GM19395 (cell line): ENCODE data around the gene BANP.
"Not testable (repeated sequence)": the region's sequence is repeated elsewhere in the genome, so short reads cannot be mapped to it uniquely, and the experiment has no call there.

Experiments
- ATAC-seq: cut with Tn5 transposase; IDR thresholded peaks from one replicate; pipeline ENCODE4 v1.9.1; 2021; ENCODE audit warnings: mild to moderate bottlenecking, moderate library complexity; ENCODE audit not compliant: unreplicated experiment

BANP gene

GRCh38 chr16:88025828-88026555 lies 74.8 kb downstream of the BANP start:
- ATAC-seq = not testable (repeated sequence)

DNA sequence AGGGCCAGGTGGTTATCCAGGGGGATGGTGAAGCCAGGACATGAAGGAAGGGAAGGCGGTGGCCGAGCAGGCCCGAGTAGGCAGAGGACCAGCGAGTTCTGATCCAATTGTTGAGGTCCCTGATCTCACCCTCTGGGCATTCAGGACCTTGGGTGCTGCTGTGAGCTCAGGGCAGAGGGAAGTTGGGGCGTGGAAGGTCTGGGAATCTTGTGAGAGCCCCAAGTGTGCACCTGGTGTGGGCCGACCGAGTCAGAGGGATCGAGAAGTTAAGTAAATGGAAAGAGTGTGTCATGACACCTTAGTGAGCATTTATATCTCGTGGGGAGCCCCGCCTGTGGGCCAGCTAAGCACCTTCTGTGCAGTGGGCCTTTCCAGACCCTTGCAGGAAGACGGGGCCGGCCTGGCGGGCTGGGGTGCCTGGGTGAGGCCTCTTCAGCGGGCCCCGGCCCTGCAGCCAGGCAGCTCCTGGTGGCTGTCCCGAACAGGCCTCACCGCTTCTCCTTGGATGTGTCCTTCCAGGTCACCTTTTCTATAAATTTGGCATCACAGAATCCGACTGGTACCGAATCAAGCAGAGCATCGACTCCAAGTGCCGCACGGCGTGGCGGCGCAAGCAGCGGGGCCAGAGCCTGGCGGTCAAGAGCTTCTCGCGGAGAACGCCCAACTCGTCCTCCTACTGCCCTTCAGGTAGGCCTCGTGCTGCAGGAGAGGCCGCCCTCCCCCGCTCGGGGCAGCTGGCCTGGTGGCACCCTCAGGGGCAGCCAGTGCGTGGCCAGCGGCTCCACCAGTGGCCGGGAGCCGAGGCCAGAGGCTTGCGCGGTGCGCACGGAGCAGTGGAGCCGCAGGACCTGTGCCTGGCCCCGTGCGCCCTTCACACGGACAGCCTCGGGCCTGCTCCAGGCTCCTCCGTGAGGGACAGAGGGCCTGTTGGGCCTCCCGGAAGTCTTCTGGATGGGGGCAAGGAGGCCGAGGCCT lies 76.0 kb downstream of the BANP start:
- ATAC-seq = no peak

GRCh38 chr16:88028177-88028930 lies 77.1 kb downstream of the BANP start:
- ATAC-seq = not testable (repeated sequence)

- no peak for ATAC-seq
Measured at GRCh38 chr16:88030498-88030897, 79.3 kb downstream of the BANP start.

- ATAC-seq = not testable (repeated sequence)
Measured at GRCh38 chr16:88030961-88031360, 79.7 kb downstream of the BANP start.

GRCh38 chr16:88033003-88033740 lies 81.9 kb downstream of the BANP start:
- not testable (repeated sequence) for ATAC-seq

DNA sequence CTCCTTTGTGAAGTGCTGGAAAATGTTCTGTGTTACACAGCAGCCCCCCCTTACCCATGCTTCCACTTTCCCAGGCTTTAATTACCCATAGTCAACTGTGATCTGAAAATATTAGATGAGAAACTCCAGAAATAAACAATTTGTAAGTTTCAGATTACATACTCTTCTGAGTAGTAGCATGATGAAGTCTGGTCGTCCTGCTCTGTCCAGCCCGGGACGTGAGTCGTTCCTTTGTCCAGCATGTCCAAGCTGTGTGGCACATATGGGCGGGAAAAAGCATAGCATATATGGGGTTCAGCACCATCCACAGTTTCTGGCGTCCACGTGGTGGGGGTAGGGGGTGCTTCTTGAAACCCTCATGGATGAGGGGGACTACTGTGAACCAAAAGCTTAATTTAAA lies 83.5 kb downstream of the BANP start:
- no peak for ATAC-seq

DNA sequence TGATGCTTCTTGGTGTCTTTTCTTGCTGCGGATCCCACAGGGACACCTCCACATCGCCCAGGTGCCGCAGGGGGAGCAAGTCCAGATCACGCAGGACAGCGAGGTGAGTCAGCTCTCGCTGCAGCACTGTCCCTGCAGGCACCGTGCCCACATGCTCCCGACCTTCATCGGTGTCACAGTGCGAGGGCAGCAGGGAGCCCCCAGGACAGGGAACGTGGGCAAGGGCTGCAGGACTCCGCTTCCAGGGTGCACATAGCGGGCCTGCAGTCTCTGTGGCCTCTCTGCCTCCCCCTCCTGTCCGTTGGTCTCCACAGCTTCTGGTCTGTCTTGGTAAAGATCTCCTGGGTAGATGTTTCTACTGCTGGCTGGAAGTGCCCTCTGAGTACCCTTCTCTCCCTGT lies 84.1 kb downstream of the BANP start:
- no peak for ATAC-seq

DNA sequence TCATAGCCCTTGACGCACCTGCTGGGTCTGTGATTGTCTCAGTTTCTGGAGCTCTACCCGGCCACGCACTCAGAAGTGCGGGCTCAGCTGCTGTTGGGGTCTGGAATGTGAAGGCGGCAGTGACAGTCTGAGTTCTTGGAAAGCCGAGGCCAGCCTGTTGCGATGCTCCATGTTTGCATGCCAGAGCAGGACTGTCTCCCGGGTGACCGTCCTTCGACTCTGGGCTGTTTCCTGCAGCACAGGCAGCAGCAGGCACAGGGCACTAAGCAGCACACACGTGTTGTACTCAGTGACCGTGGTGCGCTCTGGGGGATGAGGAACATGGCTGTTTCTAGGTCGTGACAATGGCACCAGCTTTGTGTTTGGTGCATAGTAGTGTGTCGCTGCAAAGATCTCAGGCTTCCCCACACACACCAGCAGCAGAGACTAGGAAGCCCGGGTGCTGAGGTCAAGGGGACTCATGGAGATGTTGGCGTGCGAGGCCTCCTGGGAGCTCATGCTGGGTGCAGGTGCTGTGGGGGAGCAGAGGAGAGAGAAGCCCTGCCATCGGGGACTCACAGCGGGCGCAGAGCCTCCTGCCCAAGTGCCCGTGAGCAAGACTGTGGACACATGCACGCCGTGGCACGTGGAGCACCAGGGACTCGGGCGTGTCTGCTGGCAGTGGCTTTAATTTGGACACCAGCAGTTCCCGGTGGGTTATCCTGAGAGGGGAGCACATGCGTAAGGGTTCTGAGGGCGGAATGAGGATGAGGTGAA lies 84.8 kb downstream of the BANP start:
- ATAC-seq = not testable (repeated sequence)

- ATAC-seq = not testable (repeated sequence)
Measured at GRCh38 chr16:88036640-88036996, 85.4 kb downstream of the BANP start.

DNA sequence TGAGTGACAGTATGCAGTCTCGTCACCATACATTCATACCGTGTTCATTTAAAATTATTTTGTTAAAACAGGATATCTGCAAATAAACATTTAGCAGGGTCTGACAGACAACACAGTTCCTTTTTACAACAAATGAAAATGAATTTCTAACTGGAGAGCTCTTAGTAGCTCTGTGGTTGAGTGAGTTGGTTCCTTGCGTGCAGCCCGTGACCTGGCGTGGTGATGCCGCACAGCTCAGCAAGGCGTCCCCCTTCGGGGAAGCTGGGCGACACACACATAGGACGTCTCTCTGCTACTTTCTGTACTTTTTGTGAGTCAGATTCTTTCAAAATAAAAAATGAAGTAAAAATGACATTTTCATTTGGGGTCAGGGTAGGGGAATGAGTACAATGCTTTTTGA lies 86.1 kb downstream of the BANP start:
- ATAC-seq = not testable (repeated sequence)

GRCh38 chr16:88037876-88038525 lies 86.8 kb downstream of the BANP start:
- ATAC-seq = not testable (repeated sequence)

DNA sequence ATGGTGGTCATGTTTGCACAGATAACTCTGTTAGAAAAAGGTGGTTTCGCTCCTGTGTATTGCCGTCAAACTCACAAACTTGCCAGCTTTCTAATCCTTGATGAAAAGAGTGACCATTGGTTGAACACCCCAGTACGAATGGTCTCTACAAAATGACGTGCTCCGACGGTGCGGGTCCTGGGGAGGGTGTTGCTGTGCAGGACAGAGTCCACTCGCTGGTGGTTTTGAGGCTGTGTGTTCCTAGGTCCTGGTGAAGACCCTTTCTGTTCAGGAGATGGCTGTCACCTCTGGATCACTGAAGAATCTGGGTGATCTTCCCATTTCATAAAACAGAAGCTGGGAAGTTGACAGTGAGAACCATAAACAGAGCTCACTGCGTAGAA lies 87.3 kb downstream of the BANP start:
- ATAC-seq = not testable (repeated sequence)

- ATAC-seq = no peak
Measured at GRCh38 chr16:88039591-88039990, 88.4 kb downstream of the BANP start.

DNA sequence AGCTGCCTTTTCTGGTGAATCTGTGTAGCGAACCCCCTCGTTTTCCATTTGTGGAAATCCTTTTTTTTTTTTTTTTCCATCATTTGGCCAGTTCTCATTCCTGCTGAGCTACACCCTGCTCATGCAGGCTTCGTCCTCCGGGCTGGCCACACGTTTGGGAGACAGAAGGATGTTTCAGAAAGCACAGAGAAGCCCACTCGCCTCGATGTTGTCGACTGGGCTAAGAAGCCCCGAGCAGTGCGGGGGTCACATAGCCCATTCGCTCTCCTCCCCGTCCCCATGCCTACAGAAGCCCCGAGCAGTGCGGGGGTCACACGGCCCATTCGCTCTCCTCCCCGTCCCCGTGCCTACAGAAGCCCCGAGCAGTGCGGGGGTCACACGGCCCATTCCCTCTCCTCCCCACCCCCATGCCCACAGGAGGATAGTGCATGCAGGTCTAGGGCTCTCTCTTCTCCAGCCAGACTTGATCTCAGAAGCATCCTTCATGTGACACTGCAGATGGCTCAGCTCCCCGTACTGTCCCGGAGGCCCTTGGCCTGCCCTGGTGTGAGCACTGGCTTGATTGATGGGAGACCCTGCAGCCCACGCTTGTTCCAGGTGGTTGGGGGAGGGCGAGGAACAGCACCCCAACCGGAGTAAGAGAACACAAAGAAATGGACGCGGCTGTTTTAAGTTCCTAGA lies 89.1 kb downstream of the BANP start:
- ATAC-seq = not testable (repeated sequence)

DNA sequence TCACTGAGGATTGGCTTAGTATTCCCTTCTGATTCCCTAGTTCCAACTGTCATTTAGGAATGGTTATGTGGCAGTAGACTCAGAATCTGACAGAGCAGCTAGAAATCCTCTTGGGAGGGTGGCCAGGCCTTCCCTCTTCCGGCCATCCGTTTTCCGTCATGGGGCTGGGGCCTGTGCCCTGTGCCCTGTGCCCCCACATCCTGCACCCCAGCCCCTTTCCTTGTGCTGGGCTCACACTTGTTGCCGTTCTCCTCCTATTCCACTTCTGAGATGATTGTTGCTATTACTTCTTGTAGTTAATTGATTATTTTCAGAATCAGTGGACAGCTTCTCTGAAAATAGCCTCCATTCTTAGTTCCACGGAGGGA lies 89.6 kb downstream of the BANP start:
- not testable (repeated sequence) for ATAC-seq

GRCh38 chr16:88041506-88041905 lies 90.3 kb downstream of the BANP start:
- ATAC-seq = not testable (repeated sequence)

DNA sequence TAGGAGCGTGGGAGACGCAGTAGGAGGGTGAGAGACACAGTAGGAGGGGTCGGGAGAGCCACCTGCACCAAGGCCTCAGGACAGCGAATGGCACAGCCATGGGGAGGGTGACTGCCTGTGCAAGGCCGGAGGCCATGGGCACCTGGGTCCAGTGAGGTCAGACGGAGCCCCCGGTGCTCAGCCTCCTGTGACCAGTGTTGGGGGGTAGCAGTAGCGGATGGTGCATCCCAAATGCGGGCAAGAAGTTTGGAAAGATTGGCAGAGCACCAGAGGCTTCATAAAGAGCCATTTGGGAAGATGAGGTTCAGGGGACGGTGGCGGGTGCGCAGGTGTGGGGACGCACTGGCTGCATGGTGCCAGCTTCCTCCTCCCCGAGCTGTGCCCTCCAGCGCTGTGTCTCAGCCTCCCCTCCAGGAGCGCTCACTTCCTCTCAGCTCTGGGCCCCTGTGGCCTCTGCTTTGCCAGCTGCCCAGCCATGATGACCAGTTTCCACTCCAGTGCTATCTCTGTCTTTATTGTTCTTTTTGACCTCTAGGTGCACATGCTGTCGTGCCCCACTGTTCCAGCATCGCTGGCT lies 90.8 kb downstream of the BANP start:
- ATAC-seq = not testable (repeated sequence)
